NCI-H510A (cell line): ENCODE data around the gene SETD1A.
"Not testable (repeated sequence)": the region's sequence is repeated elsewhere in the genome, so short reads cannot be mapped to it uniquely, and the experiment has no call there.

Experiments used
- DNase-seq: peaks from one replicate; lab custom pipeline; 2025; lab: John Stamatoyannopoulos, UW

SETD1A gene

GRCh38 chr16:30998852-30999761 is 41.6 kb downstream of the SETD1A start:
- DNase-seq = no peak

- DNase-seq = no peak
Measured at GRCh38 chr16:31000671-31001382, 43.3 kb downstream of the SETD1A start.

GRCh38 chr16:31001507-31002249 is 44.1 kb downstream of the SETD1A start:
- DNase-seq = no peak

- DNase-seq = no peak
Measured at GRCh38 chr16:31002250-31002700, 44.7 kb downstream of the SETD1A start.

- DNase-seq = no peak
Measured at GRCh38 chr16:31002862-31003341, 45.3 kb downstream of the SETD1A start.

GRCh38 chr16:31003744-31004143 is 46.2 kb downstream of the SETD1A start:
- no peak for DNase-seq

- no peak for DNase-seq
Measured at GRCh38 chr16:31004658-31005057, 47.1 kb downstream of the SETD1A start.

- DNase-seq = no peak
Measured at GRCh38 chr16:31005350-31006085, 48.0 kb downstream of the SETD1A start.

- DNase-seq = no peak
Measured at GRCh38 chr16:31006086-31006385, 48.5 kb downstream of the SETD1A start.

GRCh38 chr16:31006589-31006988 is 49.0 kb downstream of the SETD1A start:
- DNase-seq = no peak

- no peak for DNase-seq
Measured at GRCh38 chr16:31007684-31008083, 50.1 kb downstream of the SETD1A start.

GRCh38 chr16:31008149-31008548 is 50.6 kb downstream of the SETD1A start:
- no peak for DNase-seq

GRCh38 chr16:31008551-31008950 is 51.0 kb downstream of the SETD1A start:
- DNase-seq = no peak

GRCh38 chr16:31009120-31009519 is 51.6 kb downstream of the SETD1A start:
- DNase-seq = no peak

GRCh38 chr16:31009894-31010584 is 52.5 kb downstream of the SETD1A start:
- DNase-seq = no peak

GRCh38 chr16:31010585-31011325 is 53.2 kb downstream of the SETD1A start, which contains the start of gene STX1B:
Gene STX1B (minus strand): TSS chr16:31010638. CDS start chr16:31010396, 242 bp downstream.
- DNase-seq = no peak

GRCh38 chr16:31011815-31012214 is 54.3 kb downstream of the SETD1A start:
- not testable (repeated sequence) for DNase-seq

GRCh38 chr16:31013292-31013691 is 55.7 kb downstream of the SETD1A start:
- not testable (repeated sequence) for DNase-seq

GRCh38 chr16:31016018-31016417 is 58.5 kb downstream of the SETD1A start:
- DNase-seq = no peak

- DNase-seq = not testable (repeated sequence)
Measured at GRCh38 chr16:31017756-31018155, 60.2 kb downstream of the SETD1A start.
